Heart right ventricle (tissue), 16 donors: Measurements from ENCODE around the gene NXNL1. TPM values are rescaled to one million over a fixed set of nuclear protein-coding genes. Genes with fewer than 3 reads are reported as not detected.

Experiments
- ATAC-seq, 8 donors: fragments of 200-7000 bp; cut with Tn5 transposase; one replicate each; pipeline ENCODE4 v1.9.1; 2020; ENCODE audit warnings: mild to moderate bottlenecking in 8 of 8, moderate library complexity in 8 of 8, moderate number of reproducible peaks in 1 of 8
- DNase-seq, 2 donors: peaks; one replicate each; pipeline ENCODE4 v3.0.0-alpha.2; 2020
- H3K27ac ChIP-seq, 10 donors: fragments of 200-600 bp; sonication (generic) in 2 of 10; one replicate each; pipeline versions ENCODE4 v1.5.0 to v1.8.0; 2020 to 2022; ENCODE audit warnings: mild to moderate bottlenecking in 3 of 10
- H3K27me3 ChIP-seq, 7 donors: fragments of 200-600 bp; one replicate each; pipeline ENCODE4 v1.8.0; 2021 to 2022; ENCODE audit warnings: mild to moderate bottlenecking in 2 of 7
- H3K36me3 ChIP-seq, 9 donors: fragments of 200-600 bp; sonication (generic) in 1 of 9; one replicate each; pipeline versions ENCODE4 v1.5.0 to v1.8.0; 2020 to 2022; ENCODE audit warnings: mild to moderate bottlenecking in 2 of 9
- H3K4me1 ChIP-seq, 9 donors: fragments of 200-600 bp; sonication (generic) in 1 of 9; one replicate each; pipeline versions ENCODE4 v1.5.0 to v1.8.0; 2020 to 2022; ENCODE audit warnings: mild to moderate bottlenecking in 4 of 9
- H3K4me3 ChIP-seq, 10 donors: fragments of 200-600 bp; sonication (generic) in 2 of 10; one replicate each; pipeline versions ENCODE4 v1.5.0 to v1.8.0; 2020 to 2022; ENCODE audit warnings: mild to moderate bottlenecking in 7 of 10, moderate library complexity in 2 of 10
- H3K9me3 ChIP-seq, 11 donors: fragments of 200-600 bp in 10 of 11; sonication (generic) in 2 of 11; one replicate each; pipeline versions ENCODE4 v1.5.0 to v1.8.0; 2013 to 2022; ENCODE audit warnings: mild to moderate bottlenecking in 2 of 11, control low read depth in 1 of 11, moderate library complexity in 1 of 11
- CTCF ChIP-seq, 9 donors: fragments of 200-600 bp; sonication (generic) in 2 of 9; IDR thresholded peaks; one replicate each; pipeline versions ENCODE4 v1.5.0 to v1.8.0; 2021 to 2022; ENCODE audit warnings: antibody characterized with exemption in 9 of 9, mild to moderate bottlenecking in 5 of 9, moderate library complexity in 1 of 9
- WGBS, 2 donors: extraction: QIAGEN DNeasy Blood & Tissue Kit; methylation state at CpG; one replicate each; pipeline ENCODE4 v1.1.7; 2013; ENCODE audit warnings: inconsistent platforms in 1 of 2; 5-methylcytosine and 5-hydroxymethylcytosine counted together
- intact Hi-C, 10 donors: fragments of 100-400 bp; cut with DNase I; formaldehyde crosslinking; loops; one replicate each; pipeline versions ENCODE4 v1.11.1 to v1.14.2; 2022
- polyA plus RNA-seq, 2 donors: library from polyadenylated mRNA; stranded (reverse); fragments of 200-250 nt; gene quantifications; one replicate each; pipeline ENCODE4 v1.2.3, GENCODE V29; 2013
- total RNA-seq, 10 donors: library from RNA; stranded (reverse); fragmentation: NEBNext Ultra II Directional in 3 of 10; extraction: Animal tissue kit (Norgen Biotek cat#: 25700) in 3 of 10; gene quantifications; one replicate each; pipeline versions ENCODE4 v1.2.1 to v1.2.4, GENCODE V29; 2021 to 2023
- donor health status: Arrhythmogenic right ventricular cardiomyopathy.
- donor health status: ischemic (EF 13 %, LVEDD 7.1; RV severe dilation, severe dysfunction).
- donor health status: healthy with polysubstance abuse.
- donor health status: DM: no; HTN: yes; CAD: no.
- donor health status: DM: no; HTN: no; CAD: no.
- donor health status: ischemic (EF 25% LVEDD 6.9; RV normal size, moderate dysfunction).
- donor health status: ischemic (EF 25% LVEDD 5.7; RV mildly dilated, moderate dysfunction).
- donor health status: healthy.
- donor health status: DM: yes; HTN: yes; CAD: no.
- donor health status: Ischemic cardiomyopathy.
- donor health status: ischemic (EF 35%, LVEDD 5.7; RV mildly dilated, moderate dysfunction).
- donor health status: nonischemic (EF 11% LVEDD 7.7; RV severe dilation, severe dysfunction).
- donor health status: DM: yes; HTN: yes; CAD: no.
- donor health status: PGD.
- donor health status: ischemic (EF 29% LVEDD 5.4; RV normal size, mild dysfunction).
- donor health status: nonischemic (EF 23%, LVEDD 6.1; RV moderate dilation, normal function).

NXNL1 gene
- total and polyA plus RNA-seq, 12 donors: 0.42 to 1.1 (median 0.58) TPM; not detected in 7

DNA sequence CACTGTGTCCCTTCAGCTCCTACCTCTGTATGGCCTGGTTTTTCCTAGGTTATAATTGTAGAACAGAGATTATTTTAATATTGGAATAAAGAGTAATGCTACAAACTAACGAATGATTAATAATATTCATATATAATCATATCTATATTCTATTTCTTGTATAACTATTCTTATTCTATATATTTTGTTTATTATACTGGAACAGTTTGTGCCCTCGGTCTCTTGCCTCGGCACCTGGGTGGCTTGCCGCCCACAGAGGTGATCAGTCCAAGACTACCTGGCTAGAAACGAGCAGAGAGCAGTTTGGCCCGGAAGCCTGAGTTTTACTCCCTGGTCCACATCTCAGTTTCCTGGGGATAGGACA is 5.7 kb upstream of the NXNL1 start:
- H3K36me3 ChIP-seq: no peaks in the 10 kb centered on the region
- WGBS, 2 donors: 36 to 43% methylated on average over 6 of the region's 6 CpGs
- peak in 1 of 9 donors; percentile 22 for TF ChIP-seq CTCF (IDR thresholded peaks at IDR 0.05)
- no peak for DNase-seq
- peak overlapping the region in 1 of 10 donors; percentile 15 for H3K4me3 ChIP-seq
- H3K27me3 ChIP-seq: peaks cover 0 to 3% (median 0%) of the 10 kb centered on the region in 7 donors
- H3K4me1 ChIP-seq: peaks cover 6 to 36% (median 22%) of the 10 kb centered on the region in 9 donors
- H3K27ac ChIP-seq: peak overlapping the region in 7 of 10 donors; percentile 20 to 97 (median 95)
- intact Hi-C loops: loop anchor here in 9 of 10 donors (2.0 to 10.0 kb wide), 8 partner anchors 46 to 159 kb away; partner anchors contain the start of genes CCDC194 (in 3 of the 9), DDA1 (in 1 of the 9), MRPL34 (in 1 of the 9) and PGLS (in 1 of the 9)
- ATAC-seq: no peak
- H3K9me3 ChIP-seq: no peaks in the 10 kb centered on the region

DNA sequence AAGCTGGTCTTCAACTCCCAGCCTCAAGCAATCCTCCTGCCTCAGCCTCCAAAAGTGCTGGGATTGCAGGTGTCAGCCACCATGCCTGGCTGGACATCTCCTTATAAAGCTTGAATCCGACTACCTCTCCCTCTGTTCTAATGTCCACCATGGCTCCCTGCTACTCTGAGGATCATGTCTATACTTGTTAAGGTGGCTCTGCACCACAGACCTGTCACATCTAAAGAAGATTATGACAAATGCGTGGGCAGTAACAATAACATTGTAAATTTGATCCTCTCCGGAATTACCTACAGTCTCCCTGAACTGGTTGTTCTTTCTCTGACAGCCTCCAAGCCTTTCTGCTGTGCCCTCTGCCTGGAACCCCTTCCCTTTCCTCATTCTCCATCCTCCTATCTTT is 1.8 kb downstream of the NXNL1 start:
- WGBS, 2 donors: 84 to 89% methylated on average over 3 of the region's 3 CpGs
- ATAC-seq (no peak), DNase-seq (no peak)
- Histone ChIP-seq H3K4me3 (no peak overlapping the region), H3K4me1 (peaks cover 0 to 6% (median 0%) of the 10 kb centered on the region in 9 donors), H3K27ac (no peak overlapping the region), H3K9me3 (no peaks in the 10 kb centered on the region), H3K36me3 (no peaks in the 10 kb centered on the region), H3K27me3 (peaks cover 9 to 75% (median 66%) of the 10 kb centered on the region in 7 donors)
- intact Hi-C loops: loop anchor here in 7 of 10 donors (10.0 kb wide), 4 partner anchors 116 to 396 kb away; partner anchors contain the start of gene RPL18A (in 2 of the 7)
- TF ChIP-seq CTCF (IDR thresholded peaks at IDR 0.05): no peak

GRCh38 chr19:17457616-17458015 is 3.1 kb downstream of the NXNL1 start:
- 21 to 25% methylated on average over 6 of the region's 6 CpGs for WGBS, 2 donors
- intact Hi-C loops: loop anchor here in 7 of 10 donors (10.0 kb wide), 4 partner anchors 117 to 397 kb away; partner anchors contain the start of gene RPL18A (in 2 of the 7)
- peaks cover 0 to 7% (median 0%) of the 10 kb centered on the region in 9 donors for H3K4me1 ChIP-seq
- TF ChIP-seq CTCF (IDR thresholded peaks at IDR 0.05): no peak
- ATAC-seq: no peak
- no peaks in the 10 kb centered on the region for H3K9me3 ChIP-seq
- H3K36me3 ChIP-seq: no peaks in the 10 kb centered on the region
- H3K27ac ChIP-seq: no peak overlapping the region
- DNase-seq: no peak
- peaks cover 9 to 87% (median 73%) of the 10 kb centered on the region in 7 donors for H3K27me3 ChIP-seq
- H3K4me3 ChIP-seq: no peak overlapping the region

GRCh38 chr19:17456127-17456526 is 4.6 kb downstream of the NXNL1 start:
- no peak for TF ChIP-seq CTCF (IDR thresholded peaks at IDR 0.05)

More at GRCh38 chr19:17456127-17456526, 4.6 kb downstream of the NXNL1 start:
- H3K27ac ChIP-seq: no peak overlapping the region
- H3K9me3 ChIP-seq: no peaks in the 10 kb centered on the region
- ATAC-seq (no peak), DNase-seq (no peak)
- H3K4me3 ChIP-seq: no peak overlapping the region
- WGBS, 2 donors: 63 to 67% methylated on average over 11 of the region's 11 CpGs
- H3K4me1 ChIP-seq: peaks cover 0 to 7% (median 0%) of the 10 kb centered on the region in 9 donors
- intact Hi-C loops: loop anchor here in 7 of 10 donors (10.0 kb wide), 4 partner anchors 119 to 399 kb away; partner anchors contain the start of gene RPL18A (in 2 of the 7)
- H3K27me3 ChIP-seq: peaks cover 9 to 93% (median 75%) of the 10 kb centered on the region in 7 donors
- no peaks in the 10 kb centered on the region for H3K36me3 ChIP-seq
